SK-N-MC (cell line): Measurements from ENCODE around the gene SERGEF.

Experiments used
- DNase-seq: peaks from one replicate; pipeline ENCODE4 v3.0.0-alpha.2; 2011; ENCODE audit warnings: low read depth, low spot score
- H3K27ac ChIP-seq: fragments of 200-600 bp; sonication (generic); 2 replicates; pipeline ENCODE4 v1.5.1; 2016; ENCODE audit warnings: mixed run types
- H3K36me3 ChIP-seq: fragments of 200-600 bp; sonication (generic); 2 replicates; pipeline ENCODE4 v1.6.1; 2017; ENCODE audit warnings: antibody characterized with exemption, low read length, mixed read lengths; ENCODE audit not compliant: insufficient read depth
- H3K4me3 ChIP-seq: fragments of 200-600 bp; sonication (generic); 2 replicates; pipeline ENCODE4 v1.5.1; 2016
- H3K9ac ChIP-seq: fragments of 200-600 bp; sonication (generic); 2 replicates; pipeline ENCODE4 v1.8.0; 2017; ENCODE audit warnings: mixed run types, mixed read lengths; ENCODE audit not compliant: insufficient read length
- H3K9me3 ChIP-seq: fragments of 200-600 bp; sonication (generic); 2 replicates; pipeline ENCODE4 v1.6.1; 2017; ENCODE audit warnings: low read depth, mild to moderate bottlenecking, antibody characterized with exemption, low read length, moderate library complexity, mixed read lengths
- EZH2 ChIP-seq: fragments of 200-600 bp; sonication (generic); IDR thresholded peaks from one replicate; pipeline ENCODE4 v1.6.1; 2017; ENCODE audit warnings: antibody characterized with exemption
- FOXP2 ChIP-seq: optimal IDR thresholded peaks from 2 replicates; pipeline ENCODE3; 2011; ENCODE audit warnings: mild to moderate bottlenecking, moderate library complexity; ENCODE audit not compliant: insufficient read depth; ENCODE audit errors: extremely low read length, control extremely low read depth
- POLR2AphosphoS5 ChIP-seq: IDR thresholded peaks from 2 replicates; pipeline ENCODE4 v1.6.1; 2012; ENCODE audit warnings: mild to moderate bottlenecking, low read depth, low read length, borderline replicate concordance

SERGEF gene

DNA sequence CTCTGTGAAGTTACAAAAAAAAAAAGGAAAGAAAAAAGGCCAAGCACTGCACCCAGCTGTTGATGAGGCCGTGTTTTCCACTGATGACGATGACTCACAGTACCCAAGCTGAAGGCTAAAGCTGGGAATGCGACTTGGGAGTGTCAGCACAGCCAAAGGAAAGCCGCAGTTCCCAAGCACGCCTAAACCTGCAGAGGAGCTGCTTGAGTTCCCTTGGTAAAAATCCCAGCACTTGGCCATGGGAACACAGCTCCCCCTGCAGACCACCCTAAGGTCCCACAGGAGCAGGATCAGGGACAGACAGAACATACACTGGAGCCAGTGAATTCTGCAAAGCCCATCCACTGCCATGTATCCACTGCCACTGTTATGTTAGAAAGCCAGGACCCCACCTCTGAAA is 39.9 kb downstream of the SERGEF start:
- H3K9ac ChIP-seq: no peak overlapping the region
- H3K9me3 ChIP-seq: no peaks in the 10 kb centered on the region
- H3K36me3 ChIP-seq: no peaks in the 10 kb centered on the region; the same call in 1 of the 2 replicates
- TF ChIP-seq EZH2 (no peak), FOXP2 (no peak), POLR2AphosphoS5 (no peak)
- no peak overlapping the region for H3K4me3 ChIP-seq
- no peak overlapping the region for H3K27ac ChIP-seq
- peak; percentile 8 for DNase-seq

DNA sequence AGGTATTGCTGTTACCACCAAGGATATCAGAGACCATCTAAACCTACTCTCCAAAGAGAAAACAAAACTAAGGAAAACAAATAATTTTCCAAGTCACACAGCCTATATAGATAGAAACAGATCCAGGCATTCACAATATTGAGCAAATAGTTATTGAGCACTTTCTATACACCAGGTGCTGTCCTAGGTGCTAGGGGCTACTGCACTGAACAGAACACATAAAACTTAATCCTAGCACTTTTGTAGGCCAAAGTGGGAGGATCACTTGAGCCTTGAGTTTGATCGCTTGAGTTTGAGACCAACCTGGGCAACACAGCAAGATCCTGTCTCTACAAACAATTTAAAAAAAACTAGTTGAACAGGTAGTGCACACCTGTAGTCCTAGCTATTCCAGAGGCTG is 44.6 kb downstream of the SERGEF start:
- H3K9ac ChIP-seq: no peak overlapping the region
- no peaks in the 10 kb centered on the region; the same call in 1 of the 2 replicates for H3K36me3 ChIP-seq
- no peak overlapping the region for H3K4me3 ChIP-seq
- no peak for DNase-seq
- no peaks in the 10 kb centered on the region for H3K9me3 ChIP-seq
- no peak overlapping the region for H3K27ac ChIP-seq
- TF ChIP-seq POLR2AphosphoS5 (no peak), FOXP2 (no peak), EZH2 (no peak)

DNA sequence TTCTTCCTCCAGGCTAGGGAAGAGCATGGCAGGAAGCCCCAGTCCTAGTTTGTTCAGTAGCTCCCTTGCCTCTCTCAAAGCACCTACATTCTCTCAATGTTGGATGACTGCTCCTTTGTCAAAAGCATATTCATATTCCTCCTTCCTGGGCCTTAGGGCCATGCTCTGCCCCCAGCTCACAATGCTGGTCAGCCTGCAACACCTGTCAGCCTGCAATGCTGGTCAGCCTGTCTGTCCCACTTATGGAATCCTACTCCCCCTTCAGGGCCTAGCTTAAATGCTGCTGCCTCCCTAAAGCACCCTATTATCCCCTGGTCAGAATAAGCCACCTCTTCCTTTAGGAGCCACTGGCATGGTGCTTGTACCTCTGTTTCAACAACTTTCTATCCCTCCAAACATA is 45.2 kb downstream of the SERGEF start:
- no peaks in the 10 kb centered on the region; the same call in 1 of the 2 replicates for H3K36me3 ChIP-seq

DNA sequence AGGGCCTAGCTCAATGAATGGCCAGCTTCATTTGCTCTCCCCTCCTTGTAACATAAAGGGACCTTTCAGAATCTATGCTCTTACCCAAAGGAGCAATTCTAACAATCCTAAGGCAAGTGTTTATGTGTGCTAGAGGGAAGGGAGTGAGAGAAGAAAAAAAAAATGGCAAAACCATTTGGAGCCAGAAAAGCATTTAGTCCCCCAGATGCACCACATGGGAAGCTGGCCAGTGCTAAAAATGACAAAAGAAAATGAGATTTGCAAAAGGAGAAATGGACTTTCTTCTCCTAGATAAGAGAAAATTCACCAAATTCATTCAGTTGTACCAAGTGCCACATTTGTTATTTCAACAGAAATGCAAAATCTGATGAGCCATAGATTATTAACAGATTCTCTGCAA is 52.8 kb downstream of the SERGEF start:
- DNase-seq: no peak
- TF ChIP-seq EZH2 (no peak), FOXP2 (no peak), POLR2AphosphoS5 (no peak)
- no peak overlapping the region for H3K27ac ChIP-seq
- H3K9me3 ChIP-seq: no peaks in the 10 kb centered on the region
- no peaks in the 10 kb centered on the region; the same call in 1 of the 2 replicates for H3K36me3 ChIP-seq
- no peak overlapping the region for H3K9ac ChIP-seq
- H3K4me3 ChIP-seq: no peak overlapping the region

More for the DNA sequence above, 45.2 kb downstream of the SERGEF start:
- Histone ChIP-seq H3K9ac (no peak overlapping the region), H3K4me3 (no peak overlapping the region), H3K9me3 (no peaks in the 10 kb centered on the region), H3K27ac (no peak overlapping the region)
- TF ChIP-seq POLR2AphosphoS5 (no peak), FOXP2 (no peak), EZH2 (no peak)
- no peak for DNase-seq

DNA sequence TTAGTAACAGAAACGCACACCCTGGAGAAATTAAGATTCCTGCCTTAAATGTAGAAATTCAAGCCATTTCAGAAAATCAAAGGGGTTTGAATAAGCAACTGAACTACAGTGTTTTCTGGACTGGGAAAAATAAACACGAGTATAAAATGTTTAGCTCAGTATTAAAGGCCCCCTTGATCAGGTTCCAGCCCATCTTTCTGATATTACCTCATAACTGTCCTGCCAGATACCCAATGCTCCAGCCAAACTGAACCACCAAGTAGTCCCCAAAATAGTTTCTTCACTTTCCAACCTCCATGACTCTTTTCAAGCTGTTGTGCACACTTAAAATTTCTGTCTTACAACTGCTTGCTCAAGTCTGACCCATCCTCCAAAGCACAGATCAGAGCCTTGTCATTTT is 54.4 kb downstream of the SERGEF start:
- DNase-seq: no peak
- Histone ChIP-seq H3K27ac (no peak overlapping the region), H3K4me3 (no peak overlapping the region), H3K9me3 (no peaks in the 10 kb centered on the region), H3K36me3 (no peaks in the 10 kb centered on the region; the same call in 1 of the 2 replicates), H3K9ac (no peak overlapping the region)
- TF ChIP-seq EZH2: no peak
- no peak for TF ChIP-seq FOXP2
- TF ChIP-seq POLR2AphosphoS5: no peak

DNA sequence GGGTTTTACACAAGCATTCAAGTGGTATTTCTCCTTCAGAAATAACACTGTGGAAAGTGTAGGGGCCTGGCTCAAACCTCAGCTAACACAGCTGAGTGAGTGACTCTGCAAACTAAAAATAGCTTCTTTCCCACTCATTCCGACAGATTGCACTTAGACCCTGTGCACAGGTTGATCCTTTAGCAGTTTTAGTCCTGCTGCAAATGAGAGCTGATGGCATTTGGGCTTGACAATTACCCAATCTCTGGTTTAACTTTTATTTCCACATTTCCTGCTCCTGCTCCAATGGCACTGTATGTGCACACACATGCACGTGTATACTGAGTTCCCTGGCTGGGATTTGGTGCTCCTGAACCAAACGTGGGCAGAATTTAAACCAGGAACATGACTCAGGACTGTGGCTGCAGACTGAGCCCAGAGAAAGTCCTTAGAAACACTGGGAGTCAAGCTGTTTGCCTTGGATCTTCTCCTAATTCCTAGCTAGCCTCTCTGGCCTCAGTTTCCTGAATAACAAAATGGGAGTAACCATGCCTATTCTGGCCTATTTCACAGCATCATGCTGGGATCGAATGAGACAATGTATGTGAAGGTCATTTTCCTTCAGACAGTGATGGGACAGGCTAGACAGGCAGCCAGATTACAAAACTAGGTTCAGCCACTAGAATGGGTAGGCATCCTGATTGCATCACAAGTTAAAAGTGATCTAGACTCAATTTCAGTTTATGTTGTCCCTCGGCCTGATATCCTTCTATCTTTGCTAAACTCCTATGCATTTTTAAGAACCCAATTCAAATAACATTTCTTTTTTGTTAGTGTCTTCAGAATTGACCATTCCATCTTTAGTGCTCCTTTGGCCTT is 58.2 kb downstream of the SERGEF start:
- DNase-seq: no peak
- no peak overlapping the region for H3K9ac ChIP-seq
- TF ChIP-seq POLR2AphosphoS5 (no peak), FOXP2 (no peak), EZH2 (no peak)
- no peak overlapping the region for H3K4me3 ChIP-seq
- H3K36me3 ChIP-seq: no peaks in the 10 kb centered on the region; the same call in 1 of the 2 replicates
- H3K27ac ChIP-seq: no peak overlapping the region
- no peaks in the 10 kb centered on the region for H3K9me3 ChIP-seq

DNA sequence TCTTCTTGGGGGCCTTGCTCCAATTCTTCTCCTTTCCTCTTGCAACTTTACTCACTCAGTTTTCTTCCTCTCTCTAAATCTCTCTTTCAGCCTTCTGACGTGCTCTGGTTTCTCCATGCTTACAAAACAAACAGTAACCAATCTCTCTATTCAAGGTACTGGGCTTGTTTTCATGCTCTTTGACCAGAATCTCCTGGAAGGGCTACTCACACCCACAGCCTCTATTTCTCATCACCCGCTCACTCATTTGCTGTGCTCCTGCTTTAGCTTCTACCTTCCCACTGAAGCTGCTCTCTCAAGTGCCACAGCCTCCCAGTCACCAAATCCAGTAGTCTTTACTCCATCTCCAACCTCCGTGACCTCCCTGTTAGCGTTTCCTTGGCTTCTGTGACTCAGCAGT is 60.4 kb downstream of the SERGEF start:
- no peak overlapping the region for H3K4me3 ChIP-seq
- no peak for DNase-seq
- no peak for TF ChIP-seq FOXP2
- no peak for TF ChIP-seq EZH2
- TF ChIP-seq POLR2AphosphoS5: no peak
- H3K9me3 ChIP-seq: no peaks in the 10 kb centered on the region
- no peak overlapping the region for H3K9ac ChIP-seq
- H3K36me3 ChIP-seq: no peaks in the 10 kb centered on the region; the same call in 1 of the 2 replicates
- no peak overlapping the region for H3K27ac ChIP-seq

DNA sequence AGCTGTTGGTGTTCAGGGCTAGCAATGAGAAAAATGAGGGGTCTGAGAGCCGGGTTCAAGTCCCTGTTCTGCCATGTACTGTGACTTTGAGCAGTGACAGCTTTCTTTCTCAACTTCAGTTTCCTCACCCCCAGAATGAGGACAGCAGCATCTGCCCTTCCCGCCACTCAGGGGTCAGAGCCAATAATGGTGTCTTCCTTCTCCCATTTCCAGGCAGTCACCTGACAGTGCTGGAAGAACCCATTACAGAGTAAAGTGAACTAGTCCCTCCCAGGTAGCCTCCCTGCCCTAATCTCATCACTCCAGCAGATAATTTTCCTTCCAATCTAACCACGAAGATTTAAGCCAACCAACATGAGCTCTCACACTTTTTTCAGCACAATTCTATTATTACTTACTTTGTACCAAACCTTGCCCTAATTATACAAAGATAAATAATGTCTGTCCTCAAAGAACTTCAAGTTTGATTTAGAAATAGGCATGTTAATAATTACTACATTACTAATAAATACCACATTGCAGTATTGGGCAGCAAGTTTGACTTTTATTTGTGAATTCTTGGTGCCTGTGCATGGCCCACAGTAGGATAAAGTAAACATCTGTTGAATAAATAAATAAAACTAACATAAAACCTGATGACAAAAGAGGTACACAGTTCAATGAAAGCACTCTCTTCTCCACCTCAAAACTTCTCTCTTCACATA is 61.0 kb downstream of the SERGEF start:
- no peaks in the 10 kb centered on the region; the same call in 1 of the 2 replicates for H3K36me3 ChIP-seq
- no peaks in the 10 kb centered on the region for H3K9me3 ChIP-seq
- no peak for DNase-seq
- H3K9ac ChIP-seq: no peak overlapping the region
- no peak overlapping the region for H3K27ac ChIP-seq
- TF ChIP-seq EZH2: no peak
- TF ChIP-seq FOXP2: no peak
- TF ChIP-seq POLR2AphosphoS5: no peak
- no peak overlapping the region for H3K4me3 ChIP-seq
